Smooth muscle cell (in vitro differentiated cells): ENCODE measurements around the gene C1orf141. TPM values are rescaled to one million over a fixed set of nuclear protein-coding genes. Genes with fewer than 3 reads are reported as not detected.

ENCODE experiments used
- DNase-seq: peaks from one replicate; lab custom pipeline; 2025; ENCODE audit not compliant: unreplicated experiment; lab: John Stamatoyannopoulos, UW
- H2AFZ ChIP-seq: fragments of 200-600 bp; sonication (generic); 2 replicates; pipeline ENCODE4 v1.6.0; 2016; ENCODE audit warnings: antibody characterized with exemption, low read depth, mild to moderate bottlenecking
- H3F3A ChIP-seq: fragments of 200-600 bp; sonication (generic); 2 replicates; pipeline ENCODE4 v1.6.0; 2017; ENCODE audit warnings: antibody characterized with exemption, low read depth
- H3K27ac ChIP-seq: fragments of 200-600 bp; sonication (generic); 2 replicates; pipeline ENCODE4 v1.5.1; 2016; ENCODE audit warnings: low read depth, mild to moderate bottlenecking
- H3K27me3 ChIP-seq: fragments of 200-600 bp; sonication (generic); 2 replicates; pipeline ENCODE4 v1.6.1; 2016; ENCODE audit warnings: low read depth, mild to moderate bottlenecking
- H3K36me3 ChIP-seq: fragments of 200-600 bp; sonication (generic); 2 replicates; pipeline ENCODE4 v1.5.1; 2016; ENCODE audit warnings: low read depth
- H3K4me1 ChIP-seq: fragments of 200-600 bp; sonication (generic); 2 replicates; pipeline ENCODE4 v1.5.1; 2016; ENCODE audit warnings: low read depth
- H3K4me2 ChIP-seq: fragments of 200-600 bp; sonication (generic); 2 replicates; pipeline ENCODE4 v1.6.0; 2016; ENCODE audit warnings: mild to moderate bottlenecking
- H3K4me3 ChIP-seq: fragments of 200-600 bp; sonication (generic); 2 replicates; pipeline ENCODE4 v1.5.1; 2016; ENCODE audit warnings: mild to moderate bottlenecking
- H3K79me2 ChIP-seq: fragments of 200-600 bp; sonication (generic); 2 replicates; pipeline ENCODE4 v1.6.0; 2016; ENCODE audit warnings: low read depth, mild to moderate bottlenecking
- H3K9ac ChIP-seq: fragments of 200-600 bp; sonication (generic); 2 replicates; pipeline ENCODE4 v1.6.0; 2016; ENCODE audit warnings: low read depth
- H3K9me3 ChIP-seq: fragments of 200-600 bp; sonication (generic); replicated peaks from 2 replicates; pipeline ENCODE4 v1.5.1; 2016; ENCODE audit warnings: low read depth
- H4K20me1 ChIP-seq: fragments of 200-600 bp; sonication (generic); 2 replicates; pipeline ENCODE4 v1.6.0; 2016; ENCODE audit warnings: low read depth
- CTCF ChIP-seq: fragments of 200-600 bp; sonication (generic); IDR thresholded peaks from 2 replicates; pipeline ENCODE4 v1.5.1; 2017; ENCODE audit warnings: borderline replicate concordance, mild to moderate bottlenecking, antibody characterized with exemption; ENCODE audit not compliant: insufficient read depth, poor library complexity, severe bottlenecking
- WGBS: methylation state at CpG from one replicate; pipeline ENCODE4 v1.1.7; 2016; ENCODE audit warnings: low lambda C conversion rate; 5-methylcytosine and 5-hydroxymethylcytosine counted together
- polyA plus RNA-seq: library from polyadenylated mRNA; unstranded; fragments of >200 nt; fragmentation: Nextera tagmentation; extraction: Ambion mirVana; gene quantifications from 2 replicates; pipeline ENCODE4 v1.2.1, GENCODE V29; 2016
- total RNA-seq: library from RNA; depleted of rRNA; stranded (reverse); fragments of >200 nt; gene quantifications from 2 replicates; pipeline ENCODE4 v1.2.3, GENCODE V29; 2014

The C1orf141 gene
- total and polyA plus RNA-seq, 2 experiments from 2014 or later, result not detected

- Histone ChIP-seq H3K4me2 (peak overlapping the region; percentile 17), H4K20me1 (no peaks in the 10 kb centered on the region), H3F3A (no peaks in the 10 kb centered on the region), H3K27me3 (no peaks in the 10 kb centered on the region), H2AFZ (peak overlapping the region; percentile 87), H3K79me2 (no peaks in the 10 kb centered on the region), H3K4me1 (peaks cover 5% of the 10 kb centered on the region), H3K9ac (no peak overlapping the region), H3K9me3 (no peaks in the 10 kb centered on the region), H3K4me3 (no peak overlapping the region), H3K36me3 (no peaks in the 10 kb centered on the region), H3K27ac (peak overlapping the region; percentile 43)
- no peak for DNase-seq
- 39% methylated on average over 2 of the region's 2 CpGs for WGBS
- TF ChIP-seq CTCF, result no peak
These were observed 1.6 kb downstream of the C1orf141 start for GRCh38 chr1:67133177-67133576.

- WGBS, result 88% methylated on average over 2 of the region's 2 CpGs
- no peak for DNase-seq
- peaks cover 5% of the 10 kb centered on the region for H3K4me1 ChIP-seq
These were observed 4.1 kb downstream of the C1orf141 start for GRCh38 chr1:67130673-67131072.

GRCh38 chr1:67126974-67127373 is 7.8 kb downstream of the C1orf141 start:
- no peak overlapping the region for H3K27ac ChIP-seq
- no peak overlapping the region for H3K9ac ChIP-seq
- no peak overlapping the region for H3K4me2 ChIP-seq
- H3K4me1 ChIP-seq, result no peaks in the 10 kb centered on the region
- H3F3A ChIP-seq, result no peaks in the 10 kb centered on the region
- no peaks in the 10 kb centered on the region for H3K79me2 ChIP-seq
- H3K36me3 ChIP-seq, result no peaks in the 10 kb centered on the region
- H4K20me1 ChIP-seq, result no peaks in the 10 kb centered on the region
- no peaks in the 10 kb centered on the region for H3K27me3 ChIP-seq
- 94% methylated on average over 1 of the region's 1 CpG for WGBS
- H2AFZ ChIP-seq, result no peak overlapping the region
- DNase-seq, result no peak
- no peaks in the 10 kb centered on the region for H3K9me3 ChIP-seq
- no peak overlapping the region for H3K4me3 ChIP-seq
- no peak for TF ChIP-seq CTCF

More at GRCh38 chr1:67130673-67131072, 4.1 kb downstream of the C1orf141 start:
- Histone ChIP-seq H3K27me3 (no peaks in the 10 kb centered on the region), H3K27ac (no peak overlapping the region), H2AFZ (no peak overlapping the region), H3K36me3 (no peaks in the 10 kb centered on the region), H3K4me2 (no peak overlapping the region), H3K4me3 (no peak overlapping the region), H4K20me1 (no peaks in the 10 kb centered on the region), H3K79me2 (no peaks in the 10 kb centered on the region), H3K9me3 (no peaks in the 10 kb centered on the region), H3F3A (no peaks in the 10 kb centered on the region), H3K9ac (no peak overlapping the region)
- no peak for TF ChIP-seq CTCF

- no peak for TF ChIP-seq CTCF
- H3K9me3 ChIP-seq, result no peaks in the 10 kb centered on the region
- no peak overlapping the region for H3K4me3 ChIP-seq
- H3K4me1 ChIP-seq, result no peaks in the 10 kb centered on the region
- H3K4me2 ChIP-seq, result peak overlapping the region; percentile 61
- H3K27ac ChIP-seq, result peak overlapping the region; percentile 9
- peak overlapping the region; percentile 87 for H2AFZ ChIP-seq
- no peaks in the 10 kb centered on the region for H3K27me3 ChIP-seq
- 48% methylated on average over 5 of the region's 5 CpGs for WGBS
- H3K9ac ChIP-seq, result no peak overlapping the region
- H3K79me2 ChIP-seq, result no peaks in the 10 kb centered on the region
- no peaks in the 10 kb centered on the region for H3F3A ChIP-seq
- H4K20me1 ChIP-seq, result no peaks in the 10 kb centered on the region
- no peaks in the 10 kb centered on the region for H3K36me3 ChIP-seq
- no peak for DNase-seq
These were observed 8.5 kb downstream of the C1orf141 start for GRCh38 chr1:67126111-67126746.
